GM23338 (cell line): ENCODE results near the gene SIRPB2. TPM values are rescaled to one million over a fixed set of nuclear protein-coding genes. Genes with fewer than 3 reads are reported as not detected.

Experiments
- ATAC-seq: fragments of 200-7000 bp; cut with Tn5 transposase; 3 replicates; pipeline ENCODE4 v1.9.1; 2020
- DNase-seq: peaks from one replicate; pipeline ENCODE4 v3.0.0-alpha.2; 2015; ENCODE audit warnings: low spot score
- H2AFZ ChIP-seq: fragments of 200-600 bp; sonication (generic); 2 replicates; pipeline ENCODE4 v1.8.0; 2016; ENCODE audit warnings: antibody characterized with exemption, mild to moderate bottlenecking, moderate library complexity
- H3F3A ChIP-seq: fragments of 200-600 bp; sonication (generic); replicated peaks from 2 replicates; pipeline ENCODE4 v1.8.0; 2017; ENCODE audit warnings: antibody characterized with exemption, mixed run types, low read depth
- H3K27ac ChIP-seq: fragments of 200-600 bp; sonication (generic); 2 replicates; pipeline ENCODE4 v1.6.1; 2016; ENCODE audit warnings: low read depth
- H3K27me3 ChIP-seq: fragments of 200-600 bp; sonication (generic); 2 replicates; pipeline ENCODE4 v1.8.0; 2016; ENCODE audit warnings: mild to moderate bottlenecking, mixed run types, moderate library complexity; ENCODE audit not compliant: insufficient read depth
- H3K36me3 ChIP-seq: fragments of 200-600 bp; sonication (generic); 2 replicates; pipeline ENCODE4 v1.8.0; 2016; ENCODE audit warnings: mild to moderate bottlenecking; ENCODE audit not compliant: insufficient read depth
- H3K4me1 ChIP-seq: fragments of 200-600 bp; sonication (generic); 2 replicates; pipeline ENCODE4 v1.8.0; 2016; ENCODE audit warnings: mild to moderate bottlenecking, moderate library complexity; ENCODE audit not compliant: insufficient read depth
- H3K4me2 ChIP-seq: fragments of 200-600 bp; sonication (generic); 2 replicates; pipeline ENCODE4 v1.7.1; 2017; ENCODE audit warnings: mixed run types
- H3K4me3 ChIP-seq: fragments of 200-600 bp; sonication (generic); 2 replicates; pipeline ENCODE4 v1.6.1; 2016; ENCODE audit warnings: mixed run types
- H3K79me2 ChIP-seq: fragments of 200-600 bp; sonication (generic); replicated peaks from 2 replicates; pipeline ENCODE4 v1.8.0; 2017; ENCODE audit warnings: mild to moderate bottlenecking; ENCODE audit not compliant: insufficient read depth
- H3K9me2 ChIP-seq: fragments of 200-600 bp; sonication (generic); 2 replicates; pipeline ENCODE4 v1.8.0; 2017; ENCODE audit not compliant: insufficient read depth
- H4K20me1 ChIP-seq: fragments of 200-600 bp; sonication (generic); replicated peaks from 2 replicates; pipeline ENCODE4 v1.8.0; 2017; ENCODE audit warnings: mild to moderate bottlenecking; ENCODE audit not compliant: insufficient read depth
- H3K27ac Mint-ChIP-seq: 2 replicates; pipeline ENCODE4 v1.8.0; 2020; ENCODE audit warnings: inconsistent platforms, mild to moderate bottlenecking, moderate library complexity, mixed read lengths
- H3K27me3 Mint-ChIP-seq: 3 replicates; pipeline ENCODE4 v1.8.0; 2022; ENCODE audit warnings: low read depth, mild to moderate bottlenecking, moderate library complexity, mixed read lengths, inconsistent platforms; ENCODE audit not compliant: insufficient read depth, poor library complexity
- H3K36me3 Mint-ChIP-seq: 3 replicates; pipeline ENCODE4 v1.8.0; 2021; ENCODE audit warnings: low read depth, mild to moderate bottlenecking, inconsistent platforms, moderate library complexity, mixed read lengths
- H3K4me1 Mint-ChIP-seq: 3 replicates; pipeline ENCODE4 v1.8.0; 2020; ENCODE audit warnings: mild to moderate bottlenecking, inconsistent platforms, mixed read lengths
- H3K4me3 Mint-ChIP-seq: 3 replicates; pipeline ENCODE4 v1.8.0; 2021; ENCODE audit warnings: moderate library complexity, mild to moderate bottlenecking, inconsistent platforms, mixed read lengths
- H3K9me3 Mint-ChIP-seq: 3 replicates; pipeline ENCODE4 v1.8.0; 2020; ENCODE audit warnings: moderate library complexity, mild to moderate bottlenecking, inconsistent platforms, mixed read lengths
- CREB1 ChIP-seq: fragments of 250-450 bp; sonication (Bioruptor Pico); IDR thresholded peaks from 2 replicates; pipeline ENCODE4 v1.5.0; 2020; ENCODE audit warnings: low read depth, mild to moderate bottlenecking, moderate library complexity
- CTCF ChIP-seq, 2 experiments: fragments of 200-600 bp in 1 of 2; sonication (generic) in 1 of 2; conservative IDR thresholded peaks; 2 replicates each; pipeline versions ENCODE4 v1.5.1 to v1.6.1; 2016 to 2017; ENCODE audit warnings: antibody characterized with exemption in 2 of 2, low read depth in 2 of 2, mild to moderate bottlenecking in 2 of 2, moderate library complexity in 1 of 2
- ETS1 ChIP-seq: IDR thresholded peaks from 2 replicates; pipeline ENCODE4 v1.6.1; 2016; ENCODE audit warnings: antibody characterized with exemption
- EZH2 ChIP-seq: fragments of 200-600 bp; sonication (generic); IDR thresholded peaks from one replicate; pipeline ENCODE4 v1.8.0; 2017; ENCODE audit warnings: antibody characterized with exemption, mild to moderate bottlenecking, low read depth; ENCODE audit not compliant: unreplicated experiment
- EZH2phosphoT487 ChIP-seq: fragments of 200-600 bp; sonication (generic); IDR thresholded peaks from one replicate; pipeline ENCODE4 v1.8.1; 2018; ENCODE audit warnings: antibody characterized with exemption; ENCODE audit not compliant: unreplicated experiment
- JUNB ChIP-seq: IDR thresholded peaks from one replicate; pipeline ENCODE4 v1.6.1; 2016; ENCODE audit warnings: antibody characterized with exemption; ENCODE audit not compliant: unreplicated experiment
- NANOG ChIP-seq: IDR thresholded peaks from 2 replicates; pipeline ENCODE4 v1.6.1; 2016; ENCODE audit warnings: antibody characterized with exemption, borderline replicate concordance
- POLR2AphosphoS5 ChIP-seq: IDR thresholded peaks from 2 replicates; pipeline ENCODE4 v1.6.1; 2016; ENCODE audit warnings: antibody characterized with exemption, low read depth
- REST ChIP-seq: IDR thresholded peaks from one replicate; pipeline ENCODE4 v1.6.1; 2018; ENCODE audit warnings: antibody characterized with exemption; ENCODE audit not compliant: unreplicated experiment
- STAT1 ChIP-seq: IDR thresholded peaks from one replicate; pipeline ENCODE4 v1.6.1; 2016; ENCODE audit warnings: antibody characterized with exemption; ENCODE audit not compliant: unreplicated experiment
- ZNF114 ChIP-seq: fragments of 250-450 bp; sonication (Bioruptor Pico); IDR thresholded peaks from 2 replicates; pipeline ENCODE4 v1.5.0; 2020; ENCODE audit warnings: mild to moderate bottlenecking, moderate library complexity
- ZNF331 ChIP-seq: fragments of 250-450 bp; sonication (Bioruptor Pico); IDR thresholded peaks from 2 replicates; pipeline ENCODE4 v1.5.0; 2020; ENCODE audit warnings: low read depth, mild to moderate bottlenecking, moderate library complexity
- ZNF462 ChIP-seq: fragments of 250-450 bp; sonication (Bioruptor Pico); IDR thresholded peaks from 2 replicates; pipeline ENCODE4 v1.5.0; 2020; ENCODE audit warnings: mild to moderate bottlenecking, moderate library complexity
- polyA plus RNA-seq: library from polyadenylated mRNA; unstranded; fragments of >200 nt; fragmentation: Nextera tagmentation; extraction: Ambion mirVana; gene quantifications from 2 replicates; pipeline ENCODE4 v1.2.1, GENCODE V29; 2016
- total RNA-seq: library from RNA; depleted of rRNA; stranded (reverse); fragments of >200 nt; shearing (Covaris generic); gene quantifications from 2 replicates; pipeline ENCODE4 v1.2.3, GENCODE V29; 2014

Gene SIRPB2
- total and polyA plus RNA-seq, 2 experiments from 2014 or later, result 0.29 TPM; not detected in 1

GRCh38 chr20:1468117-1468624 lies 23.0 kb downstream of the SIRPB2 start:
- Mint-ChIP-seq H3K9me3 (no peaks in the 10 kb centered on the region; the same call in 2 of the 3 replicates), H3K36me3 (peaks cover 10% of the 10 kb centered on the region), H3K27ac (no peak overlapping the region), H3K4me1 (peaks cover 28% of the 10 kb centered on the region), H3K4me3 (no peak overlapping the region; the same call in 2 of the 3 replicates), H3K27me3 (peaks cover 10% of the 10 kb centered on the region)
- Histone ChIP-seq H3K4me1 (peaks cover 10% of the 10 kb centered on the region; the same call in 1 of the 2 replicates), H4K20me1 (peaks cover 24% of the 10 kb centered on the region), H3K27me3 (no peaks in the 10 kb centered on the region), H3K4me2 (no peak overlapping the region), H3K4me3 (no peak overlapping the region), H3K27ac (no peak overlapping the region), H3K36me3 (no peaks in the 10 kb centered on the region; the same call in none of the 2 replicates), H3K9me2 (no peaks in the 10 kb centered on the region), H3K79me2 (peaks cover 33% of the 10 kb centered on the region), H3F3A (no peaks in the 10 kb centered on the region; the same call in 1 of the 2 replicates), H2AFZ (peak overlapping the region; percentile 90)
- DNase-seq (no peak), ATAC-seq (no peak)
- TF ChIP-seq ZNF114 (no peak), NANOG (no peak), STAT1 (no peak), POLR2AphosphoS5 (no peak), JUNB (no peak), CREB1 (no peak), ETS1 (no peak), ZNF462 (CRISPR knock-in tag) (no peak), REST (no peak), EZH2 (no peak), EZH2phosphoT487 (no peak), ZNF331 (CRISPR knock-in tag) (no peak), CTCF (conservative IDR thresholded peaks at IDR 0.05; ENCODE audit: low read depth in 2 of 2) (no peak)
